ENCODE data around the gene ST6GALNAC2.
A peak's percentile ranks its signal among the peaks of the same experiment; 100 is the strongest.

Gene ST6GALNAC2

DNA sequence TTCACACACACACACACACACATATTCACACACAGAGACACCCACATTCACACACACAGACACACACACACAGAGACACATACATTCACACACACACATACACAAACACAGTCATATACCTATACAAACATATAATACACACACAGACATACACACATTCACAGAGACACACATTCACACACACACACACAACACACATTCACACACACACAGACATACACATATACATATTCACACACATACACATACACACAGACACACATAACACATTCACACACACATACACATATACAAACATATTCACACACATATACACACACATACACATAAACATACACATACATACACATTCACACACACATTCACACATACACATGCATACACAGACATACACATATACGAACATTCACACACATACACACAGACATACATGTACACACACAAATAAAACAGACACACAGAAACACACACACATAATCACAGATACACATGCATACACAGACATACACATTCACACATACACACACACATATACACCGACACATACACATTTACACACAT is 37.9 kb downstream of the ST6GALNAC2 start:
- Histone ChIP-seq H3K9me3 (ENCODE audit: control insufficient read depth in 1 of 2, low read length in 2 of 2) (no peaks in the 10 kb centered on the region), H3K4me3 (ENCODE audit: low read depth in 1 of 2, low read length in 2 of 2) (no peak overlapping the region), H3K4me1 (ENCODE audit: control insufficient read depth in 1 of 2, insufficient read depth in 2 of 2, low read length in 2 of 2) (peaks cover 26 to 39% of the 10 kb centered on the region in 2 donors), H3K27me3 (ENCODE audit: control insufficient read depth in 1 of 2, insufficient read depth in 2 of 2, low read length in 2 of 2) (peaks cover 0 to 7% of the 10 kb centered on the region in 2 donors), H3K36me3 (ENCODE audit: control insufficient read depth in 1 of 2, insufficient read depth in 2 of 2, low read length in 2 of 2) (no peaks in the 10 kb centered on the region), H3K9ac (ENCODE audit: low read depth in 1 of 2, low read length in 2 of 2) (no peak overlapping the region), H3K27ac (ENCODE audit: low read depth, low read length) (no peak overlapping the region)

DNA sequence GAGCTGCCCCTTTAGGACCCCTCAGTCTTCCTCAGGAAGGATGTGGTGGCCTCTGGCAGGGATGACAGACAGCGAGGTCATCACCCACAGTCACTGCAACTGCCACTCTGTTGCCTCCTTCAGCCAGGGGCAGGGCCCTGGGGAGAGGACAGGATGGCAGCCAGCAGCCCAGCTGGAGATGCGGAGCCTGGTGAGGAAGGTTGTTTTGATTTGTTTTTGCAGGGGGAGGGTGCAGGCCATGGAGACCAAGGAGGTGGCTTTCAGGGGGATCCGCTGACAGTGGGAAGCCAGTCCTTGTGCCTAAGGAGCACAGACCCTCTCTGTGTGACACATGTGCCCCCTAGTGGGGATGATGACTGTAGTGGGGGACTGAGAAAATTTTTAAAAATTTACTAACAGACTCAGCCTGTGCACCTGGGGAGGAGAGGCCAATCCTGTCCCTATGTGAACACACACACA is 38.4 kb downstream of the ST6GALNAC2 start:
- Histone ChIP-seq H3K9me3 (ENCODE audit: control insufficient read depth in 1 of 2, low read length in 2 of 2) (no peaks in the 10 kb centered on the region), H3K4me3 (ENCODE audit: low read depth in 1 of 2, low read length in 2 of 2) (no peak overlapping the region), H3K36me3 (ENCODE audit: control insufficient read depth in 1 of 2, insufficient read depth in 2 of 2, low read length in 2 of 2) (no peaks in the 10 kb centered on the region), H3K9ac (ENCODE audit: low read depth in 1 of 2, low read length in 2 of 2) (no peak overlapping the region), H3K4me1 (ENCODE audit: control insufficient read depth in 1 of 2, insufficient read depth in 2 of 2, low read length in 2 of 2) (peaks cover 31 to 44% of the 10 kb centered on the region in 2 donors), H3K27me3 (ENCODE audit: control insufficient read depth in 1 of 2, insufficient read depth in 2 of 2, low read length in 2 of 2) (peaks cover 0 to 7% of the 10 kb centered on the region in 2 donors), H3K27ac (ENCODE audit: low read depth, low read length) (no peak overlapping the region)

DNA sequence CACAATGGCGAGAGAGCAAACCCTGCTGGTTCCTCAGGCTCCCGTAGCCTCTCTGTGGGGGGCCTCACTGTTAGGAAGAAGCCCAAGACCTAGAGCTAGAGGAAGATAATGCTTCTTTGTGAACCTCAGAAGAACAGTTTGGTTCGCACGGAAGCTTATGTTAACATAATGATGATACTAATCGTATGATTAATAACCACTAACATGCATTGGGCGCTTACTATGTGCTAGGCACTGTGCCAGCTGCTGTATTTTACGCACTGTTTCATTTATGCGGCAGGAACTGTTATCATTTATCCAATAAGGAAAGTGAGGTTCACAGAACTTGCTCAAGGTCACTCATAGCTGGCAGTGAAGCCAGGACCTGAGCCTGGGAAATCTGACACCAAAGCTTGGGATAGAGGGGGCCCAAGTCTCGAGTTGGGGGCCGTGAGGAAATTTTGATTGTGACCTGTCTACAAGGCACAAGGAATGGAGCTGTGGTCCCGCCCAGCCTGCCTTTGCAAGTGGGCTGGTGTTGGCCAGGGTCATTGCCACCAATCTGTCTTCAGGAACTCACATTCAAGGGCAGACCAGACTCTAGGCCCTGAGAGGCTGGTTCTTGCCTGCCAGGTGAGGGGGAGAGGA is 39.0 kb downstream of the ST6GALNAC2 start:
- Histone ChIP-seq H3K36me3 (ENCODE audit: control insufficient read depth in 1 of 2, insufficient read depth in 2 of 2, low read length in 2 of 2) (no peaks in the 10 kb centered on the region), H3K4me1 (ENCODE audit: control insufficient read depth in 1 of 2, insufficient read depth in 2 of 2, low read length in 2 of 2) (peaks cover 33 to 46% of the 10 kb centered on the region in 2 donors), H3K9ac (ENCODE audit: low read depth in 1 of 2, low read length in 2 of 2) (peak overlapping the region in 1 of 2 donors; percentile 25), H3K27ac (ENCODE audit: low read depth, low read length) (no peak overlapping the region), H3K27me3 (ENCODE audit: control insufficient read depth in 1 of 2, insufficient read depth in 2 of 2, low read length in 2 of 2) (peaks cover 0 to 7% of the 10 kb centered on the region in 2 donors), H3K9me3 (ENCODE audit: control insufficient read depth in 1 of 2, low read length in 2 of 2) (no peaks in the 10 kb centered on the region), H3K4me3 (ENCODE audit: low read depth in 1 of 2, low read length in 2 of 2) (no peak overlapping the region)

DNA sequence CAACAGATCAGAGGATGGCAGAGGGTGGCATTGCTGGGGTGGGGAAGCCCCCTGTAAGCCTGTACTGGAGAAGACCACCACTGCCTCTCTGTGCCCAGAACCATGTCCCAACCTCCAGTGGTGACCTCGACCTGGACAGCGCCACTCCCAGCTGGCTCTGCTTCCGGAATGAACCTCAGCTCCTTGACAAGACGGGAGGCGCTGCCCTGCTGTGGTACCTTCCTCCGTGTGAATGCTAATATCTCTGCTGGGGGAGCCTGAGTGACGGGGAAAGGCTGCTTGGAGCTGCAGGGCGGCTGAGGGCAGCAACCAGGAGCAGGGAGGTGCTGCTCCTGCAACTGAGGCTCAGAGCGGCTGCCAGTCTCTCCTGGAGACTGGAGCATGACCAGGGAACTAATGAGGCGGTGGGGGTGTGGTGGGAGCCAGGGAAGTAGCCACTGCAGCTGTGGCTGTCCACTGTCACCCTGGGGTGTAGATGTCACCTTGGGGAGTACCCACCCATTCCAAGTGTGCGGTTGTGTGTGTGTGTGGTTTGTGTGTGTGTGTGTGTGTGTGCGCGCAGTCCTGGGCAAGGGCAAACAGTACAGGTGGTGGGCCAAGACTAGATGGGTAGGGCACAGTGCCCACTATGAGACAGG is 39.6 kb downstream of the ST6GALNAC2 start:
- Histone ChIP-seq H3K9ac (ENCODE audit: low read depth in 1 of 2, low read length in 2 of 2) (peak overlapping the region in 1 of 2 donors; percentile 25), H3K27me3 (ENCODE audit: control insufficient read depth in 1 of 2, insufficient read depth in 2 of 2, low read length in 2 of 2) (peaks cover 0 to 7% of the 10 kb centered on the region in 2 donors), H3K27ac (ENCODE audit: low read depth, low read length) (no peak overlapping the region), H3K4me3 (ENCODE audit: low read depth in 1 of 2, low read length in 2 of 2) (no peak overlapping the region), H3K4me1 (ENCODE audit: control insufficient read depth in 1 of 2, insufficient read depth in 2 of 2, low read length in 2 of 2) (peaks cover 33 to 40% of the 10 kb centered on the region in 2 donors), H3K9me3 (ENCODE audit: control insufficient read depth in 1 of 2, low read length in 2 of 2) (no peaks in the 10 kb centered on the region), H3K36me3 (ENCODE audit: control insufficient read depth in 1 of 2, insufficient read depth in 2 of 2, low read length in 2 of 2) (no peaks in the 10 kb centered on the region)

DNA sequence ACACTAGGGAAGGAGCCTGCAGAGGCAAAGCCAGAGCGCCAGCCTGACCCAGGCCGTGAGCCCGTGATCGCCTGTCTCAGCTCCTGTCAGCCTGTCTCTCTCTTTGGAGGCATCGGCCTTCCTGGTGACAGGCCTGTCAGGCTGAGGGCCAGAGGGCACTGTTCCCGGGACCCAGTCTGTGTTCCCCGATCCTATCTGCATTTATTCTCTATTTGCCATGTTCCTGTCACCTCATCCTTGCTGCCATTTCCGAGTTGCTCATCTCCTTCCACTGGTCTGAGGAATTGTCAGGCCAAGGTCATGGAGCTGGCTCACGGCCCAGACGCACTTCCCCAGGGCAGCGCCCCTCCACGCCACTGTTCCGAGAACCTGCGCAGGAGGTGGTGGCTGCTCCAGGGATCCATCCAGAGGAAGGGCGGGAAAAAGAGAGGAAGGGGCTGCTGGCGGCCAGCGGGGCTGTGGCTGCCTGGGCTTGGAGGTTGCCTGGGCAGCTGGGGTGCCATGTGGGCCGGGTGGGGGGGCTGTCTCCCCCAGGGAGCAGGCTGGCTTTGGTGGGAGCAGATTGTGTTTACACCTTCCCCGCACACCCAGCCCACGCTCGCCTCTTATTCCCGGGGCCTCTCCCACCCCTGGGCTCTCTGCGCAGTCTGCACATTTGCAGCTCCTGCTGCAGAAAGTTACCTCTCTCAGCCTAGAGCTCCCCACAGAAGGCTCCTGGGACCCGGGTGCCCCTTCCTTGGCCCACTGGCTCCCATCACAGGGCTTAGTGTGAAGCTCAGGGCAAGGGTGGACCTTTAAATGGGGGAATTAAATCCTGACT is 40.9 kb downstream of the ST6GALNAC2 start:
- Histone ChIP-seq H3K9ac (ENCODE audit: low read depth in 1 of 2, low read length in 2 of 2) (no peak overlapping the region), H3K36me3 (ENCODE audit: control insufficient read depth in 1 of 2, insufficient read depth in 2 of 2, low read length in 2 of 2) (no peaks in the 10 kb centered on the region), H3K4me1 (ENCODE audit: control insufficient read depth in 1 of 2, insufficient read depth in 2 of 2, low read length in 2 of 2) (peaks cover 39 to 40% of the 10 kb centered on the region in 2 donors), H3K27me3 (ENCODE audit: control insufficient read depth in 1 of 2, insufficient read depth in 2 of 2, low read length in 2 of 2) (peaks cover 0 to 10% of the 10 kb centered on the region in 2 donors), H3K9me3 (ENCODE audit: control insufficient read depth in 1 of 2, low read length in 2 of 2) (no peaks in the 10 kb centered on the region), H3K27ac (ENCODE audit: low read depth, low read length) (no peak overlapping the region), H3K4me3 (ENCODE audit: low read depth in 1 of 2, low read length in 2 of 2) (no peak overlapping the region)

DNA sequence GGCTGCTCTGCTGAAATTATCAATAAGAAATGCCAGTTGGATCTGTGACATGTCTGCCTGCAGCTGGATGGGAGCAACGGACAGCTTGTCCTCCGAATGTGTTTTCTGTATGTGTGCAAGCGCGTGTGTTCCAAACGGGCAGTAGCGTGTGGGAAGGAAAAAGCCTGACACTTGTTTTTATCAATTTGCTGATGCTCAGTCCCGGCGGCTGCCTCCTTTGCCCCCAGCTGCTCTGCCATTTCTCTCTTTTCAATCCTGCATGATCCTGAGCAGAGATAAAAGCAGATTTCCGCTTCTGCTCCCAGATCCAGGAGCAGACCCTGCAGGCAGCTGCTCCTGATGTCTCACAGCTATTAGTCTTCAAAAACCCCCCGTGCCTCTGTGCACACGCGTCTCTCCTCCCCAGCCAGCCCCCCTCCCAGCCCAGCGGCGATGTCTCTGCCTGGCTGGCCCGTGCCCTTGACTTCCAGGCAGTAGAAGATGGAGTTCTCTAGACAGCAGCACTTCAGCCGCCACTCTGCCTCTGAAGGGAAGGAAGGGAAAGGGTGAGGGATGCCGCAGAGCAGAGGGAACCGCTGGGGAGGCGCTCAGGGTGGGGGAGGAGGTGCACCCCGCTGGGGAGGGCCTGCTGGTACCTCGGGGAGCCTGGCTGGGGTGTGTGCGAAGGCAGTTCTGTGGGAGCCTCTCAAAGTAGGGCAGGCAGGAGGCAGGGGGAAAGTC is 41.7 kb downstream of the ST6GALNAC2 start:
- Histone ChIP-seq H3K9ac (ENCODE audit: low read depth in 1 of 2, low read length in 2 of 2) (no peak overlapping the region), H3K4me1 (ENCODE audit: control insufficient read depth in 1 of 2, insufficient read depth in 2 of 2, low read length in 2 of 2) (peaks cover 39 to 40% of the 10 kb centered on the region in 2 donors), H3K36me3 (ENCODE audit: control insufficient read depth in 1 of 2, insufficient read depth in 2 of 2, low read length in 2 of 2) (no peaks in the 10 kb centered on the region), H3K9me3 (ENCODE audit: control insufficient read depth in 1 of 2, low read length in 2 of 2) (no peaks in the 10 kb centered on the region), H3K27me3 (ENCODE audit: control insufficient read depth in 1 of 2, insufficient read depth in 2 of 2, low read length in 2 of 2) (peaks cover 4 to 15% of the 10 kb centered on the region in 2 donors), H3K4me3 (ENCODE audit: low read depth in 1 of 2, low read length in 2 of 2) (no peak overlapping the region), H3K27ac (ENCODE audit: low read depth, low read length) (no peak overlapping the region)

DNA sequence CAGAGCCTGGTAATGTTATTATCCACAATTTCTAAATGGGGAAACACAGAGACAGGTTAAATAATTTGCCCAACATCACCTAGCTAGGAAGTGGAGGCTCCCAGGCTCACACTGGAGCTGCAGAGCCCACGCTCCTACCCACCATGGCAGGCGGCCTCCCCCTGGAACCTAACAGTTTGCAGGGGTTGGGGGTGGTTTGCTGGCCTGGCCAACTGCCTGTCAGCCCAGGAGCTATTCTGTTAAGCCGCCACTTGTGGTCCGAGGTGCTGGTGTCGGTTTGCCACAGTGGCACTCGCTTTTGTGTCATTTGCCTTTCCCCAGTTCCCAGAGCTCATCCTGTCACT is 42.2 kb downstream of the ST6GALNAC2 start:
- H3K36me3 ChIP-seq (ENCODE audit: control insufficient read depth in 1 of 2, insufficient read depth in 2 of 2, low read length in 2 of 2) = no peaks in the 10 kb centered on the region
- no peak overlapping the region for H3K9ac ChIP-seq (ENCODE audit: low read depth in 1 of 2, low read length in 2 of 2)
- H3K4me1 ChIP-seq (ENCODE audit: control insufficient read depth in 1 of 2, insufficient read depth in 2 of 2, low read length in 2 of 2) = peaks cover 39 to 40% of the 10 kb centered on the region in 2 donors
- H3K27ac ChIP-seq (ENCODE audit: low read depth, low read length) = no peak overlapping the region
- H3K4me3 ChIP-seq (ENCODE audit: low read depth in 1 of 2, low read length in 2 of 2) = no peak overlapping the region
- H3K27me3 ChIP-seq (ENCODE audit: control insufficient read depth in 1 of 2, insufficient read depth in 2 of 2, low read length in 2 of 2) = peaks cover 9 to 20% of the 10 kb centered on the region in 2 donors
- H3K9me3 ChIP-seq (ENCODE audit: control insufficient read depth in 1 of 2, low read length in 2 of 2) = no peaks in the 10 kb centered on the region

DNA sequence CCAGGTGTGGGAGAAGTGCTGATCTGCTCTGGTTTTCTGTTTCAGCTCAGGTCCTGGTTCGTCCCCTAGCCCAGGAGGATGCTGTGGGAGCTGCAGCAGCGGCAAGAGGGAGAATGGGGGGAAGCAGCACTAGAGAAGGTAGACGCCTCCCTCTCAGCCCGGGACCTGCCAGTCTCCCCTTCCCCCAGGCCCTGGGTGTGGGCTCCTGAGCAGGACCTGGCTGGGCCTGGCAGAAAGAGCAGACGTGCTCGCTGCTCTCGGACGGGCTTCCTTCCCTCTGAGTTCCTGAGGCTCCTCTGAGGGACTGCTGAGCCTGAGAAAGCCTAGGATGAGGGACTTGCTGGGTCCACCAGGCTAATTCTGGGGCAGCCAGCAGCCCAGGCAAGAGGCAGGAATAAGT is 42.7 kb downstream of the ST6GALNAC2 start:
- Histone ChIP-seq H3K36me3 (ENCODE audit: control insufficient read depth in 1 of 2, insufficient read depth in 2 of 2, low read length in 2 of 2) (no peaks in the 10 kb centered on the region), H3K4me3 (ENCODE audit: low read depth in 1 of 2, low read length in 2 of 2) (no peak overlapping the region), H3K27ac (ENCODE audit: low read depth, low read length) (no peak overlapping the region), H3K27me3 (ENCODE audit: control insufficient read depth in 1 of 2, insufficient read depth in 2 of 2, low read length in 2 of 2) (peaks cover 14 to 23% of the 10 kb centered on the region in 2 donors), H3K4me1 (ENCODE audit: control insufficient read depth in 1 of 2, insufficient read depth in 2 of 2, low read length in 2 of 2) (peaks cover 34 to 40% of the 10 kb centered on the region in 2 donors), H3K9me3 (ENCODE audit: control insufficient read depth in 1 of 2, low read length in 2 of 2) (no peaks in the 10 kb centered on the region), H3K9ac (ENCODE audit: low read depth in 1 of 2, low read length in 2 of 2) (no peak overlapping the region)

DNA sequence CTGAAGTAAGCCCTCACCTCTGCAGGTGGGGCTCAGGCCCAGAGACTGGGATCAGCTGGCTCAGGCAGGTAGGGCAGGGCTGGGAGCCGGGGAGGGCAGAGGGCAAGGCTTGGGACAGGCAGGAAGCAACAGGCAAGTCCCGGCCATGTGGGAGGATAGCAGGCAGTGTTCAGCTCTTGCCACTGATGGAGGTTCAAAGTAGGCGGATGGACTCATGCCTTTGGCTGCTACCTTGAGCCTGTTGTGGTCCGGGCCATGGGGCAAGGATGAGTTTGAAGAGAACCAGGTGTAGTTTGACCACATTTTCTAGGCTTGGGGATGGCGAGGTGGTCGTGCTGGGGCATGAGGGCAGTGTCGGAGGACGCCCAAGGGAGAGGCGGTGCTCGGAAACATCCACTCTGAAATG is 43.1 kb downstream of the ST6GALNAC2 start:
- Histone ChIP-seq H3K36me3 (ENCODE audit: control insufficient read depth in 1 of 2, insufficient read depth in 2 of 2, low read length in 2 of 2) (no peaks in the 10 kb centered on the region), H3K9ac (ENCODE audit: low read depth in 1 of 2, low read length in 2 of 2) (no peak overlapping the region), H3K4me1 (ENCODE audit: control insufficient read depth in 1 of 2, insufficient read depth in 2 of 2, low read length in 2 of 2) (peaks cover 33 to 40% of the 10 kb centered on the region in 2 donors), H3K9me3 (ENCODE audit: control insufficient read depth in 1 of 2, low read length in 2 of 2) (no peaks in the 10 kb centered on the region), H3K27me3 (ENCODE audit: control insufficient read depth in 1 of 2, insufficient read depth in 2 of 2, low read length in 2 of 2) (peaks cover 17 to 23% of the 10 kb centered on the region in 2 donors), H3K4me3 (ENCODE audit: low read depth in 1 of 2, low read length in 2 of 2) (no peak overlapping the region), H3K27ac (ENCODE audit: low read depth, low read length) (no peak overlapping the region)
